RCC 7860 (cell line): ENCODE data around the gene SYCP2L.
"Not testable (repeated sequence)": the region's sequence is repeated elsewhere in the genome, so short reads cannot be mapped to it uniquely, and the experiment has no call there.

Experiments
- DNase-seq: peaks from one replicate; pipeline ENCODE4 v3.0.0-alpha.2; 2015; ENCODE audit warnings: low spot score
- FAIRE-seq: peaks from 2 replicates; lab custom pipeline; 2012; peaks lifted over from hg19 to GRCh38; lab: Jason Lieb, UNC

SYCP2L gene

DNA sequence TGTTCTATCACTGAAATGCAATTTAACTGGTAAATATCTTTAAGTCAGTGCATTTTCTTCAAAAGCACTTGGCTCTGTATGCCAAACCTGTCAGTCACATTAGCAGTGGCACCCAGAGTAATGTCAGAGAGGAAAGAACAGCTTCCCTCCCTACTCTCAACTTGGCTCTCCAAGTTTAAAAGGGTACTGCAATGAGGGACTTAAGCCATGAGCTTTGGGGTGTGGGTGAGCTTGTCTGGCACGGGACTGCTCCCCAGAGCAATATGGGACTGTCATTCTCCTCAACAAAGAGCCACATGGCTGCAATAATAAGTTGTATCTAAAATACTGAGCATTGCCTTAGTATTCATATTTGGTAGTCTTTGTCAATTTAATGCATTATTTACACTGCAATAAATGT, 9.0 kb upstream of the SYCP2L start:
- no peak for FAIRE-seq
- DNase-seq, result no peak

GRCh38 chr6:10880366-10880765, 6.5 kb upstream of the SYCP2L start:
- DNase-seq (no peak), FAIRE-seq (no peak)

GRCh38 chr6:10882253-10882630, 4.6 kb upstream of the SYCP2L start:
- not testable (repeated sequence) for DNase-seq, FAIRE-seq

- DNase-seq, result no peak
- no peak for FAIRE-seq
Measured at GRCh38 chr6:10882657-10883171, 4.1 kb upstream of the SYCP2L start.

DNA sequence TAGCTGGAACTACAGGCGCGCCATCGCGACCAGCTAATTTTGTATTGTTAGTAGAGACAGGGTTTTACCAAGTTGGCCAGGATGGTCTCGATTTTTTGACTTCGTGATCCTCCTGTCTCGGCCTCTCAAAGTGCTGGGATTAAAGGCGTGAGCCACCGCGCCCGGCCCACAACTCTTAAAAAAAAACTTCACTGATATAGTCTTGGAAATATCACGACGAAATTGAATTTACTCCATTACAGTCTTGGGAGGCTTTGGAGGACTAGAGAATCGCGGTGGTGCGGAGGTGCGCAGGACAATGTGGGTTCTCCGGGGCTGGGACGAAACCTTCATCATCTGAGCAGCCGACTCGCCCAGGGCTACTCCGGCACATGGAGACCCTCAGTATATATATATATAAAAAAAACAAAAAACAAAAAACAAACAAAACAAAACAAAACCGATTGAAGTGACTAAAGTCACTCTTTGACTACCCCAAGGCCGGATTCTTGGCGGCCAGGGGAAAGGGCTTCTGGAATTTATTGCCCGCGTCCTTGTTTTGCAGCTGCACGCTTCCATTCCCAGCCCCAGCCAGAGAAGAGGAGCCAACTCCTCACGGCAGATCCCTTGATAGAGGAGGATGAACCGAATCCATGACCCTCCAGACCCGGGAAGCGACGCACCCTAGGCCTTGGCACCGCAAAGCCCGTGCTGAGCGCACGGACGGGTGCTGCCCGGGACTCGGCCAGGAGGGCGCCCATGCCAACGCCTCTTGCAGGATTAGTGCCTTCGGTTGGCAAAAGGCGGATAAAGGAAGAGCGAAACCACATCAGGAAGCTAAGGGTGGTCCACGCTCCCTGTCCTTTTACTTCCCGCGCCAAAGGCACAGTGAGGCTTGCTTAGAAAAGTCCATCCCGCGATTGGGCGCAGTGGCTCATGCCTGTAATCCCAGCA, 3.3 kb upstream of the SYCP2L start:
- FAIRE-seq, result no peak

GRCh38 chr6:10884245-10884972, 2.4 kb upstream of the SYCP2L start:
- FAIRE-seq, result no peak

More for the DNA sequence above, 3.3 kb upstream of the SYCP2L start:
- DNase-seq, result no peak

GRCh38 chr6:10886365-10886690, 524 bp upstream of the SYCP2L start:
- DNase-seq, FAIRE-seq: not testable (repeated sequence)

More at GRCh38 chr6:10884245-10884972, 2.4 kb upstream of the SYCP2L start:
- no peak for DNase-seq

DNA sequence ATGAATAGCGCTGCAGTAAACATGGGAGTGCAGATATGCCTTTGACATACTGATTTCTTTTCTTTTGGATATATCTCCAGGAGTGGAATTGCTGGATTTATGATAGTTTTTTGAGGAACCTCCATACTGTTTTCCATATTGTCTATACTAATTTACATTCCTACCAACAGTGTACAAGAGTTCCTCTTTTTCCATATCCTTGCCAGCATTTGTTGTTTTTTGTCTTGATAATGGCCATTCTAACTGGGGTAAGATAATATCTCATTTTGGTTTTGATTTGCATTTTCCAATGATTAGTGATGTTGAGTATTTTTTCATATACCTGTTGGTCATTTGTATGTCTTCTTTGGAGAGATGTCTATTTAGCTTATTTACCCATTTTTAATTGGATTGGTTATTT, 3.3 kb downstream of the SYCP2L start:
- FAIRE-seq (no peak), DNase-seq (no peak)

DNA sequence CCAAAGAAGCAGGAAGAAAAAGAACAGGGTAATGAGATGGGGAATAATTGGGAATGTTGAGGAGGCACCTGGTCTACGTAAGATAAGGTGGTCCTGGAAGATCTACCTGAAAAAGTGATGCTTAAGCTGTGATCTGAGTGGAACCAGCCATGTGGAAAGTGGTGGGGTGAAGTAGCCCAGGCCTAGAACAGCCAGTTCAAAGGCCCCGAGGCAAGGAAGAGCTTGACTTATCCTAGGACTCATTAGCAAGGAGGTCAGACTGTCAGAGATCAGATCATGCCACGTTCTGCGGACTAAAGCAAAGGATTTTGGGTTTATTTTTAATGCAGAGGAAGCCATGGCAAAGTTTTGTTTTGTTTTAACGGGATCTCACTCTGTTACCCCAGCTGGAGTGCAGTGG, 5.1 kb downstream of the SYCP2L start:
- no peak for FAIRE-seq
- DNase-seq, result no peak

GRCh38 chr6:10894958-10895357, 8.1 kb downstream of the SYCP2L start:
- no peak for DNase-seq
- no peak for FAIRE-seq

GRCh38 chr6:10896691-10897090, 9.8 kb downstream of the SYCP2L start:
- no peak for FAIRE-seq
- DNase-seq, result no peak

GRCh38 chr6:10901770-10902169, 14.9 kb downstream of the SYCP2L start:
- no peak for DNase-seq
- no peak for FAIRE-seq

GRCh38 chr6:10904015-10904414, 17.2 kb downstream of the SYCP2L start:
- DNase-seq (no peak), FAIRE-seq (no peak)

- DNase-seq (no peak), FAIRE-seq (no peak)
Measured at GRCh38 chr6:10908228-10908627, 21.4 kb downstream of the SYCP2L start.

DNA sequence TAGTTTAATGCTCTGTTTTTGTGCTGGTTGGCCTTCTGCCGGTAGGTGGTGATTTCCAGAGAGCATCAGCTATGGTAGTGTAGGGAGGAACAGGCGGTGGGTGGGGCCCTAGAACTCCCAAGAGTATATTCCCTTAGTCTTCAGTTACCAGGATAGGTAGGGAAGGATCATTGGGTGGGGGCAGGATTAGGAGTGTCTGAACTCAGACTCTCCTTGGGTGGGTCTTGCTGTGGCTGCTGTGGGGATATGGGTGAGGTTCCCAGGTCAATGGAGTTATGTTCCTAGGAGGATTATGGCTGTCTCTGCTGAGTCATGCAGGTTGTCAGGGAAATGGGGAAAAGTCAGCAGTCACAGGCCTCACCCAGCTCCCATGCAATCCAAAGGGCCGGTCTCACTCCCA, 32.7 kb downstream of the SYCP2L start:
- not testable (repeated sequence) for FAIRE-seq, DNase-seq

DNA sequence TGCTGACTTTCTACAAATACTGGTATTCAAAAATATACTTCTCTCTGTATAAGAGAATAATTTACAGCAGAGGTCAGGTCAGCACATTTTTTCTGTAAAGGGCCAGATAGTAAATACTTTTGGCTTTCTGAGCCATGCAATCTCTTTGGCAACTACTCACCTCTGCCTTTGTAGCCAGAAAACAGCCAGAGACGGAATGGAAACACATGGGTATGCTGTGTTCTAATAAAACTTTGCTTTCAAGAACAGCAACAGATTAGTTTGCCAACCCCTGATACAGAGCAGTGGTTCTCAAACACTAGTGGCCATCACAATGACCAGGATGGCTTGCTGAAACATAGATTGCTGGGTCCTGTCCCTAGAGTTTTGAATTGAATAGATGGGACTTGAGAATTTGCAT, 46.3 kb downstream of the SYCP2L start:
- FAIRE-seq (no peak), DNase-seq (no peak)

GRCh38 chr6:10939840-10940239, 53.0 kb downstream of the SYCP2L start:
- DNase-seq (no peak), FAIRE-seq (no peak)

DNA sequence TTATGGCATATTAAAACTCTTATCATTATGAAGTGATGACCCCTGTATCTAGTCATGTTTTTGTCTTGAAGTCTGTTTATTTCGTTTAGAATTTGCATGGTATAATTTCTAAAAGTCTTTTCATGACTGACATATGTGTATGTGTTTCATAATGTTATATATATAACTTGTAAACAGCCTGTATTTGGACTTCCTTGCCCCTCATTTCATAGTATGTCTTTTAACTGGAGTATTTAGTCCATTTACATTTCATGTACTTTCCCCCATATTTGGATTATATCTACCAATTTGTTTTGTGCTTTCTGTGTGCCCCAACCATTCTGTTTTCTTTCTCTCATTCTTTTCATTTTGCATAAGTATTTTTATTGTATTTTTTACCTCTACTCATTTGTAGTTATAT, 59.0 kb downstream of the SYCP2L start:
- no peak for DNase-seq
- no peak for FAIRE-seq

- DNase-seq, result no peak
- FAIRE-seq, result no peak
Measured at GRCh38 chr6:10947966-10948365, 61.1 kb downstream of the SYCP2L start.

GRCh38 chr6:10949579-10950490, 63.0 kb downstream of the SYCP2L start:
- FAIRE-seq (no peak), DNase-seq (no peak)
